Mammary epithelial cell (primary cell): ENCODE measurements around the gene NOL12.

Source experiments
- EZH2 ChIP-seq: IDR thresholded peaks from 2 replicates; pipeline ENCODE4 v1.6.1; 2012; ENCODE audit warnings: low read length, inconsistent platforms, borderline replicate concordance
- TF ChIP-seq, protein P1 (sequence below), 2 donors: IDR thresholded peaks in 1 of 2; conservative IDR thresholded peaks in 1 of 2; 2 replicates each; pipeline ENCODE4 v1.5.1; 2011 to 2012; ENCODE audit warnings: inconsistent platforms in 2 of 2, low read length in 2 of 2, mild to moderate bottlenecking in 2 of 2, control low read depth in 1 of 2, low read depth in 1 of 2; ENCODE audit not compliant: insufficient read depth in 1 of 2; ENCODE audit errors: extremely low read depth in 1 of 2

DNA sequence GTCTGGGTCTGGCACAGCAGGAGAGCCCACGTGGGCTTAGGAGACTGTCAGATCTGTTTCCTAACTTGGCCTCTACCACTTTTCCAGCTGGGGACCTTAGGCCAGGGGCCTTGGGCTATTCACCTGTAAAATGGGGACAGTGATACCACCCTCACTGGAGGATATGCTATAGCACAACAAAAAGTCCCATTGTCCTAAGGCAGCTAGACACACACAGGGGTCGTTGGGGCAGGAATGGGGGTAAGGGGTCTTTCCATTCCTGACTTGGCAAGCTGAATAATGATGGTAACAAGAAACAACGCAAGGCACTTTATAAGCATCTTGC is 49.2 kb upstream of the NOL12 start:
- TF ChIP-seq, protein P1, sequence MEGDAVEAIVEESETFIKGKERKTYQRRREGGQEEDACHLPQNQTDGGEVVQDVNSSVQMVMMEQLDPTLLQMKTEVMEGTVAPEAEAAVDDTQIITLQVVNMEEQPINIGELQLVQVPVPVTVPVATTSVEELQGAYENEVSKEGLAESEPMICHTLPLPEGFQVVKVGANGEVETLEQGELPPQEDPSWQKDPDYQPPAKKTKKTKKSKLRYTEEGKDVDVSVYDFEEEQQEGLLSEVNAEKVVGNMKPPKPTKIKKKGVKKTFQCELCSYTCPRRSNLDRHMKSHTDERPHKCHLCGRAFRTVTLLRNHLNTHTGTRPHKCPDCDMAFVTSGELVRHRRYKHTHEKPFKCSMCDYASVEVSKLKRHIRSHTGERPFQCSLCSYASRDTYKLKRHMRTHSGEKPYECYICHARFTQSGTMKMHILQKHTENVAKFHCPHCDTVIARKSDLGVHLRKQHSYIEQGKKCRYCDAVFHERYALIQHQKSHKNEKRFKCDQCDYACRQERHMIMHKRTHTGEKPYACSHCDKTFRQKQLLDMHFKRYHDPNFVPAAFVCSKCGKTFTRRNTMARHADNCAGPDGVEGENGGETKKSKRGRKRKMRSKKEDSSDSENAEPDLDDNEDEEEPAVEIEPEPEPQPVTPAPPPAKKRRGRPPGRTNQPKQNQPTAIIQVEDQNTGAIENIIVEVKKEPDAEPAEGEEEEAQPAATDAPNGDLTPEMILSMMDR (conservative IDR thresholded peaks at IDR 0.05 in 1 of 2, IDR thresholded peaks at IDR 0.05 in 1 of 2; ENCODE audit: extremely low read depth in 1 of 2, insufficient read depth in 1 of 2, low read depth in 1 of 2, low read length in 2 of 2), result no peak
- no peak for TF ChIP-seq EZH2
